SIG-M5 treated with dmso at 0.1 percent for 504 hours (cell line): ENCODE data around the gene MORN1.
"Not testable (repeated sequence)": the region's sequence is repeated elsewhere in the genome, so short reads cannot be mapped to it uniquely, and the experiment has no call there.

Source experiments
- DNase-seq: peaks from one replicate; lab custom pipeline; 2025; ENCODE audit not compliant: unreplicated experiment; lab: John Stamatoyannopoulos, UW

Gene MORN1

GRCh38 chr1:2391041-2391930 lies at the start of gene MORN1, which contains the start of gene RER1:
Gene MORN1, minus strand, starts transcription at chr1:2391554. Its CDS starts 21 bp downstream, at chr1:2391533.
Gene RER1, plus strand, starts transcription at chr1:2391841. Its CDS starts 3,950 bp downstream, at chr1:2395791.
- DNase-seq, result peak; percentile 96

- not testable (repeated sequence) for DNase-seq
These were observed 49.0 kb upstream of the MORN1 start for GRCh38 chr1:2440346-2440745.

- no peak for DNase-seq
These were observed 48.0 kb upstream of the MORN1 start for GRCh38 chr1:2439369-2439768.

GRCh38 chr1:2438641-2439040 lies 47.3 kb upstream of the MORN1 start:
- no peak for DNase-seq

- DNase-seq, result no peak
These were observed 46.7 kb upstream of the MORN1 start for GRCh38 chr1:2438038-2438437.

- DNase-seq, result no peak
These were observed 46.3 kb upstream of the MORN1 start for GRCh38 chr1:2437617-2438016.

- no peak for DNase-seq
These were observed 45.5 kb upstream of the MORN1 start for GRCh38 chr1:2436876-2437275.

- no peak for DNase-seq
These were observed 44.5 kb upstream of the MORN1 start for GRCh38 chr1:2435746-2436355.

- DNase-seq, result no peak
These were observed 43.7 kb upstream of the MORN1 start for GRCh38 chr1:2435091-2435490.

- no peak for DNase-seq
These were observed 42.7 kb upstream of the MORN1 start for GRCh38 chr1:2433936-2434655.

GRCh38 chr1:2433196-2433595 lies 41.8 kb upstream of the MORN1 start:
- no peak for DNase-seq

- no peak for DNase-seq
These were observed 41.1 kb upstream of the MORN1 start for GRCh38 chr1:2432441-2432844.

GRCh38 chr1:2431518-2431917 lies 40.2 kb upstream of the MORN1 start:
- no peak for DNase-seq

GRCh38 chr1:2431103-2431502 lies 39.7 kb upstream of the MORN1 start:
- no peak for DNase-seq

GRCh38 chr1:2430592-2430973 lies 39.2 kb upstream of the MORN1 start:
- no peak for DNase-seq

- DNase-seq, result no peak
These were observed 38.6 kb upstream of the MORN1 start for GRCh38 chr1:2429780-2430591.

GRCh38 chr1:2428490-2428889 lies 37.1 kb upstream of the MORN1 start:
- no peak for DNase-seq

- no peak for DNase-seq
These were observed 36.6 kb upstream of the MORN1 start for GRCh38 chr1:2427976-2428375.

GRCh38 chr1:2427051-2427450 lies 35.7 kb upstream of the MORN1 start:
- no peak for DNase-seq

- DNase-seq, result no peak
These were observed 35.2 kb upstream of the MORN1 start for GRCh38 chr1:2426540-2426939.

- DNase-seq, result no peak
These were observed 34.5 kb upstream of the MORN1 start for GRCh38 chr1:2425892-2426291.
